ES-I3 (cell line): ENCODE results near the gene FAM47E.
"Not testable (repeated sequence)": the region's sequence is repeated elsewhere in the genome, so short reads cannot be mapped to it uniquely, and the experiment has no call there.

Experiments
- H3K36me3 ChIP-seq: 2 replicates; pipeline ENCODE4 v1.6.1; 2013; ENCODE audit warnings: mild to moderate bottlenecking, low read length, control low read depth, moderate library complexity; ENCODE audit not compliant: insufficient read depth
- H3K4me1 ChIP-seq: 2 replicates; pipeline ENCODE4 v1.6.1; 2013; ENCODE audit warnings: mild to moderate bottlenecking, control low read depth, low read length; ENCODE audit not compliant: insufficient read depth
- H3K9ac ChIP-seq: 2 replicates; pipeline ENCODE4 v1.6.1; 2013; ENCODE audit warnings: low read depth, mild to moderate bottlenecking, low read length, moderate library complexity
- H3K9me3 ChIP-seq: 2 replicates; pipeline ENCODE4 v1.6.1; 2013; ENCODE audit warnings: mild to moderate bottlenecking, low read length, moderate library complexity; ENCODE audit not compliant: control insufficient read depth, insufficient read depth

Gene FAM47E

DNA sequence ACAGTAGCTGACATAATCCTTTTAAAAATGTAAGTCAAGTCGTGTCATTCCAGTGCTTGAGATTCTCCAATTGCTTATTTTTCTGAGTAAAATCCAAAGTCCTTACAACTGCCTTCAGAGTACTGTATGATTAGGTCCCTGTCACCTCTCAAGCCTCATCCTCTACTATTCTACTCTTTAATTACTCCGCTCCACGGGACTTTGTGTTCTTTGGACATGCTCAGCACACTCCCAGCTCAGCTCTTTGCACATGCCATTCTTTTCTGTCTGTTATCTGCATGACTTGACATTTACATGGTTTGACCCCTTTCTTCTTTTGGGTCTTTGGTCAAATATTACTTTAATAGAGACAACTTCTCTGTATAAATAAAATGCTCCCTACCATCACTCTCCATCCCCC lies 15.1 kb downstream of the FAM47E start:
- Histone ChIP-seq H3K36me3 (no peaks in the 10 kb centered on the region; the same call in 1 of the 2 replicates), H3K9me3 (no peaks in the 10 kb centered on the region), H3K4me1 (no peaks in the 10 kb centered on the region; the same call in 1 of the 2 replicates), H3K9ac (no peak overlapping the region)

DNA sequence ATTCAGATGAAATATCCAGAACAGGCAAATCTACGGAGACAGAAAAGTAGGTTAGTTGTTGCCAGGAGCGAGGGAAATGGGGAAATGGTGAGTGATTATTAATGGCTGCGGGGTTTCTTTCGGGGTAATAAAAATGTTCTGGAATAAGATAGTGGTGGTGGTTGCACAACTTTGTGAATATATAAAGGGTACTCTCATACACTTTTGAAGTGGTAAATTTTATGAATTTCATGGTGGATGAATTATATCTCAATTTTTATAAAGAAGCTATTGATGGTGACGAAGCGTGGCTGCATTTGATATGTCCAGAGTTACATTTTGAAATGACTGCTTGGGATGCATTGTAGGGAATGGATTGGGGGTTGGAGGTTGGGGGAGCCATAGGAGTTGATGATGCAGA lies 16.3 kb downstream of the FAM47E start:
- H3K4me1 ChIP-seq = no peaks in the 10 kb centered on the region; the same call in 1 of the 2 replicates
- H3K9me3 ChIP-seq = no peaks in the 10 kb centered on the region
- H3K36me3 ChIP-seq = no peaks in the 10 kb centered on the region; the same call in 1 of the 2 replicates
- H3K9ac ChIP-seq = no peak overlapping the region

DNA sequence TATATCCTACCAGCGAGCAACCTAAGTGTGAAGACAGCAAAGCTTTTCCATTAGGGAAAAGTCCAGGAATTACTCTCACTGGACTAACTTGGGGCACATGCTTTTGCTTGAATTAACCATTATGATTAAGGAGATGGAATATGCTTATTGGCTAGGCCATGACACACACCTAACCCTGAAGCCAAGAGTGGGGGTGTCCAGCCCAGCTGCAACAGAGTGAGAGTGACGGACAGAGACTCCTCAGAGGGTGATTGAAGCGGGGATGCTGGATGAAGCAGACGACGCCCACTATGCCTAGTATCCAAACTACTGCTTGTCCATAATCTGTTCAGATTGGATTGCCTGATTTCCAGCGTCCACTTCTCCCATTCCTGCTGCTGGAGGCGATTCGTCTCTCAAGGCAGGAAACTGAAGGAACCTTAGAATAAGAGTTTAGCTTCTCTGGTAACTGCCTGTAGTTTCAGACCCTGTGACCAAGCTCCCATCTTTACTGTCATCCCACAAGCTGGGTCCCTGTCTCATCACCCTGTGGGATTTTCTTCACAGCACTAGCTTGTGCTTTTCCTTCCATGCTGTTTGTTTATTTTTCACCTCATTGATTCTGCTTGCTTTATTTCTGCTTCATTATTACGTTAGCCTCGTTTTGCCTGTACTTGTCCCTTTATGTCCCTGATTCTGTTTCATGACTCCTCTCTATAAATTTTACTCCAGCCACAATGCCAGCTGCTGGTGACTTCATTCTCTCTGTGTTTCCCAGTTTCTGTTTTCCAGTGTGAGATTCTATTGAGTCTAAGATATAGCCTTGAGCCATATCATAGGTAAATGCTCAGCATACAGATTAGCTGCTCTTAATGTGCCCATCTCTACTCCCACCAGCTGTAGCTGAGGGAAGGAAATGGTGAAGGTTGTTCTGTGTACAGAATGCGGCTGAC lies 19.0 kb downstream of the FAM47E start:
- H3K36me3 ChIP-seq = no peaks in the 10 kb centered on the region
- no peaks in the 10 kb centered on the region for H3K4me1 ChIP-seq
- H3K9me3 ChIP-seq = no peaks in the 10 kb centered on the region
- H3K9ac ChIP-seq = no peak overlapping the region

DNA sequence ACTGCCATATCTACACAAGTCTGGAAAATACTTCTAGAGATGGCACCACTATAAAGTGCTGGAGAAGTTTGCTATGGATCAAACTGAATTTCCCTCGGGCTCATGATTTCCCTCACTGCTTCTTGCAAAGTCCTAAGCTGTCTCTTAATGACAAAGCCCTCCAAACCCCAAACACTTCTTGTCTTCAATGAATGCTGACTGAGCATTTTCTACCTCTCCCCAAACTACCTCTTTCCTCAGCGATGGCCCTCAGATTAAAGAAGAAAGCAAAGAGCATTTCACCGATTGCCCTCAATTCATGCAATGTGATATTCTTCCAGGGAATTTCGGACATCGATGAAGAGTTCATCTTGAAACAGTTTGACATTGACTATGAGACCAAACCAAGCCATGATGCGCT lies 19.7 kb downstream of the FAM47E start:
- Histone ChIP-seq H3K36me3 (no peaks in the 10 kb centered on the region), H3K4me1 (no peaks in the 10 kb centered on the region), H3K9me3 (no peaks in the 10 kb centered on the region), H3K9ac (no peak overlapping the region)

DNA sequence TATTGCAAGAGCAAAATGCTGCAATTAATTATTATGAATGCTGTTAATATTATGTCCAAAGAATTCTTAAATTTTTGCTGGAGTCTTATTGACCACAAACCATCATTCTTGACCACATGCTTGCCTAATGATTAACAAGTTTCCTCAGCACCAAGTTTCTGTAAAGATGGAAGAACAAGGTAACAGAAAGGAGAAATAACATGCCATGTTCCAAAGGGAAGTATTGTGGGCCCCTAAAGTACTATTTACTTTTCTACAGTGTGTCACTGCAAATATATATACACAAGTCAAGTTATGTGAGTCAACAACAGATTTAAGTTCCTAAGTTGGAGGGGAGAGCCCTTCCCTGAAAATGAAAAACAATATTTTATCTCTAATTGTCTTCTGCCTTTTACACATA lies 20.6 kb downstream of the FAM47E start:
- Histone ChIP-seq H3K9me3 (no peaks in the 10 kb centered on the region), H3K9ac (no peak overlapping the region), H3K36me3 (no peaks in the 10 kb centered on the region), H3K4me1 (no peaks in the 10 kb centered on the region)

DNA sequence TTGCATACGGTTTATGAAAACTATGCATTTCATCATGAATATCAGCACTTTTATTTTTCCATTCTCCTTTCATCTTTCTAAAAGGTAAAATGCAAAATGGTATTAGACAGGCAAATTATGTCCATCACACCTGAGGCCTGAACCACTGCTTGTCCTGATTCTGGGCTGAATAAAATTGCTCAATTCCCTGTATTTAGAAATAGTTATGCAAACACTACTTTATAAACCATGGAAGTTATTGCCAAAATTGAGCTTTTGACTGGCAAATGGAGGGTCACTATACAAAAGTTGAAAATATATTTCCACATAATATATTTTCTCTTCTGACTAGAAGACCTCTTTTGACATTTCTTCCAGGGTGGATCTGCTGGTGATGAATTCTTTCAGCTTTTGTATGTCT lies 21.1 kb downstream of the FAM47E start:
- H3K4me1 ChIP-seq = no peaks in the 10 kb centered on the region
- no peaks in the 10 kb centered on the region for H3K36me3 ChIP-seq
- no peak overlapping the region for H3K9ac ChIP-seq
- H3K9me3 ChIP-seq = no peaks in the 10 kb centered on the region

DNA sequence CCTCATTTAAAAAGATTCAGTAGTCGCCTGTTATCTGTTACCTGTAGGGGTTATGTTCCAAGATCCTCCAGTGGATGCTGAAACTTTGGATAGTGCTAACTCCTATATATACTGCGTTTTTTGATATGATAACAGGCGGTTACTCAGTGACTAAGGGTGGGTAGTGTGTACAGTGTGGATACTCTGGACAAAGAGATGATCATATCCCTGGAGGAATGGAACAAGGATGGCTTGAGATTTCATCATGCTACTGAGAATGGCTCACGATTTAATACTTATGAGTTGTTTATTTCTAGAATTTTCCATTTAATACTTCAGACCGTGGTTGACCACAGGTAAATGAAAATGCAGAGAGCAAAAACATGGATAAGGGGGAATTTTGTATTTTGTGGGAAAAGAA lies 21.5 kb downstream of the FAM47E start:
- Histone ChIP-seq H3K36me3 (no peaks in the 10 kb centered on the region), H3K9ac (no peak overlapping the region), H3K4me1 (no peaks in the 10 kb centered on the region), H3K9me3 (no peaks in the 10 kb centered on the region)

DNA sequence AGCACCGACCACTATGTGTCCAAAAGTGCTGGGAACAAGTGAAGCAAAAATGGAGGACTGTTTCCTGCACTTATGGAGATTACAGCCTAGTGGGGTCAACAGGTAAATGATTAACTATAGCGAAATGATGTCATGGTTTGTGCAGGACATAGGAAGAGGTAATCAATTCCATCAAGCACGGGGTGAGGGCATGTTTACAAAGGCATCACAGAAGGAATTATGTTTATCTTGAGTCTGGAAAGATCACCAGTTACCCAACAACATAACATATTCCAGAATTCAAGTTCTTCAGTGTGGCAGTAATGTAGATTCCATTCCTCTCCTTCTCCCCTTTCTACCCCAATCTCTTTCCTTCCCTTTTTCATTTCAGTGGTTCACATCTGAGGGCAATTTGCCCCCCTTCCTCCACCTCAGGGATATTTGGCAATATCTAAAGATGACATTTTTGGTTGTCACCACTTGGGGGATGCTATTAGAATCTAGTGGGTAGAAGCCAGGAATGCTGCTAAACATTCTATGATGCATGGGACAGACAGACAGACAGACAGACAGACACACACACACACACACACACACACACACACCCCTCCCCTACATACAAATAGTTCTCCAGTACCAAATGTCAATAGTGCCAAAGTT lies 24.1 kb downstream of the FAM47E start:
- Histone ChIP-seq H3K9ac (no peak overlapping the region), H3K9me3 (no peaks in the 10 kb centered on the region), H3K36me3 (no peaks in the 10 kb centered on the region), H3K4me1 (no peaks in the 10 kb centered on the region)

DNA sequence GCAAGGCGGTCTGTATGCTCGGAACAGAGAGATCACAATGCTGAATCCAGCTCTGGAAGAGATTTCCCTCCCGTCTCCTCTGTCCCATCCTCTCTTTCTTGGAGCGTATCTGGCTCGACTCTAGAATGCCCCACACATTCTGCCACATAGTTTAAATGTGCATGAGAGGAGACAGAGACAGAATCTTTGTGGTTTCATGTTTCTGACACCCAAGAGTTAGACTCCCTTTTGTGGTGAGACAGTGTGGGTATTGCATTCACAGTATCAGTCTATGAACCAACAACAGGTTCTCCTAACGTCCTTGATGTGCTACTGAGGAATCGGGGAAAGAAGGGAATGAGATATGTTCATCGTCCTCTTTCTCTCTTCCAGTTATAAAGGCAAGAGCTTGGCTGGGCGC lies 25.3 kb downstream of the FAM47E start:
- Histone ChIP-seq H3K36me3 (no peaks in the 10 kb centered on the region), H3K9me3 (no peaks in the 10 kb centered on the region), H3K4me1 (no peaks in the 10 kb centered on the region), H3K9ac (no peak overlapping the region)

DNA sequence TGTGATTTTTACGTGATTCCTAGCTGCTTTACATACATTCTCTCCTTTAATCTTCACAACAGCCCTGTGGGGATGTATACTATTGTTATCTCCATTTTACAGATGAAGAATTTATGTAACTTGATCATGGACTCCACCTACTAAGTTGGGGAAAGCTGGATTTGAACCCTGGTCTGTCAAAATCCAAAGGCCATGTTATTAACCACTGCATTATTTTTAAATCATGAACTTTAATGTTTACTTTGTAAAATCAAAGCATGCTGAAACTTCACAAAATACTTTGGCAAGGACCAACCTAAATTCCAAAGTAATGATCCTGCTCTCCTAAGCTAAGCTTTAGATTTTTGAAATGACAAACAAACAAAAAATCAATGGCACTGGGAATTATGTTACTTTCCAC lies 26.1 kb downstream of the FAM47E start:
- Histone ChIP-seq H3K9ac (no peak overlapping the region), H3K4me1 (no peaks in the 10 kb centered on the region), H3K36me3 (no peaks in the 10 kb centered on the region), H3K9me3 (no peaks in the 10 kb centered on the region)

DNA sequence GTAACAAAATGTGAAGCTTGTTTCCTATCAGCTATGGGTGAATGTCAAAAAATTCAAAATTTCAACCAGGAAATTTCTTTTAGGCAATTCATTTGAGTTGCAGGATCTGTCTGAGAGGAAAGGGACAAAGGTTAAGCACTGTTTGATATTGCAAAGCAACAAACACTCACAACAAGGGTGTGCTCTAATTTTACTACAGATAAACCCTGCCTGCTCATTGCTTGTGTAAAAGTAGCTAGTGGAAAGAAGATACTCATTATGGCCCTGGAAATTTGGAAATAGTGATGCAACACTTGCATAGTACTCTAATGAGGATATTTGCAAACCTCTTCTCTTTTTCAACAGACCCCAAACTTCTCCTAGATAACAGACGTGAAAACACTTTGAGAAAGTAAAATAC lies 27.1 kb downstream of the FAM47E start:
- Histone ChIP-seq H3K4me1 (no peaks in the 10 kb centered on the region), H3K9me3 (no peaks in the 10 kb centered on the region), H3K36me3 (no peaks in the 10 kb centered on the region), H3K9ac (no peak overlapping the region)

DNA sequence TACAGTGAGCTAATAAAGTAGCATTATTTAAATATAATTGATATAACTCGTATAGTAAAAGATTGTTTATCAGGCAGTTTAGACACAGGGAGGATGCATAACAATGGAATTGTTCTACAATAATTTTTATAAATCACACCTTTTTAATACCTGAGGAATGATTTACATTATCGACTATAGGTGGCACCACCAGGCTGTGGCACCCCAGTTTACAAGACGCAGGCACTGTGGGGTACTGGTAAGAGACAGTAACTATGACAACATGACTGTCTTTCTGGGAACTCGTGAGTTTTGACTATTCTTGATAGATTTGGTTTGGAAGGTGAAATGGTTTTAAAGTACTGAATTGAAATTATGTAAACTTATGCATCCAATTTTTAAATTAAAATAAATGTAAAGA lies 27.9 kb downstream of the FAM47E start:
- Histone ChIP-seq H3K9ac (no peak overlapping the region), H3K9me3 (no peaks in the 10 kb centered on the region), H3K4me1 (no peaks in the 10 kb centered on the region), H3K36me3 (no peaks in the 10 kb centered on the region)

DNA sequence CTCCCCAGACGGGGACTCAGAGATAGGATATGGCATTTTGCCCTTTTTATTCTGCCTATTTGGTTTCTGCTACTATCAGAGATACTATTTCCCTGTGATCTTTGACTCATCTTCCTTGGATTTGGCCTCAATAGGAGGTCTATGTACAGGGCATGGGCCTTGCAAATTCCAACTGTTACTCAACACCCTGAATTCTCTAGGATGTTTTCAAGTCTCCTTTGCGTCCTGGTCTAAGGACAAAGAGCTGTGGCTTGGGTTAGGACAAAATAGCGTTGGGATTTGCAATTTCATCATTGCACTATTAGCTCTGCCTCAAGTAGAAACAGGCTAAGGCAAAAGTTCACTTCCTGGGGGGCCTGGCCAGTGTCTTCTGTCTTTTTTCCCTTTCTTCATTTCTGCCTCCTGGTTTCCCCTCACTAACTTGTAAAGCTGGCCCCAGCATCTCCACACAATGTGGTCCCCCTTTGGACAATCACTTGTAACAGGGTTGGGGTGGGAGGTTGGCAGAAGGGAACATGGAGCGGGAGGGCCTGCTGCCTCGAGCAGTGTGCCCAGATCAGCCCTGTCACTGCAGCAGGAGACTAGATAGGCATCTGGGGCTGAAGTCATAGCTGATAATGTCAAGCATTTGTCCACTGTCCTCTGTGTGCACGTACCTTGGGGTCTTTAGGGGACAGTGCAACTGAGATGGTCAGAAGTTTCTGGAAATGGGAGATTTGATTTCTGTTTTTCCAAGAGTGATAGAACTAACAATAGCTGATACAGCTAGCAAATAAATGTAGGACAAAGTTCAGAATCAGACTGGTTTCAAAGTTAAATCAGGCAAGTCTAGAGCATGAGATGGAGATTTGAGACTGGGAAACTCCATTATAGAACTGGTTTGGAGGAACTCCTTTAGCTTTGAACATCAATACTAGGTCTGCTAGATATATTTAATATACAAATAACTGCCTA lies 29.2 kb downstream of the FAM47E start:
- Histone ChIP-seq H3K36me3 (no peaks in the 10 kb centered on the region), H3K9ac (no peak overlapping the region), H3K9me3 (no peaks in the 10 kb centered on the region), H3K4me1 (no peaks in the 10 kb centered on the region)

DNA sequence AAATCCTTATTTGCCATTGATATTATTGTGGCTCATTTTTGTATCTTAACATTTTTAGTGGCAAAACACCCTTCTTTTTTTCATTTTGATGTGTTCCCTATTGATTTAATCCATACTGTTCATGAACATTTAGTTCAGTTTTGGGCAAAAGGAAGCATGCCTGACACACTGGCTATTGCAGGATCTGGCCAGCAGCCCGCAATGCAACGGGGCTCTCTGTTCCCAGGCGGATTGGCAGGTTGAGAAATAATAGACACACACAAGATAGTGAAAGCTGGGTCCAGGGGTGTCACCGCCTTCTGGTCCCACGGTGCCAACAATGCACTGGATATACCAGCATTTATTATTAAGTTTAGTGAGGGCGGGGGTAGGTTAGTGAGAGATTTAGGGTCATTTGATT lies 30.1 kb downstream of the FAM47E start:
- H3K9ac ChIP-seq, H3K9me3 ChIP-seq, H3K36me3 ChIP-seq, H3K4me1 ChIP-seq: not testable (repeated sequence)
